Amniotic stem cell (primary cell): Measurements from ENCODE around the gene CX3CR1.
"Not testable (repeated sequence)": the region's sequence is repeated elsewhere in the genome, so short reads cannot be mapped to it uniquely, and the experiment has no call there.

Experiments used
- DNase-seq: peaks from one replicate; lab custom pipeline; 2025; lab: John Stamatoyannopoulos, UW

CX3CR1 gene

DNA sequence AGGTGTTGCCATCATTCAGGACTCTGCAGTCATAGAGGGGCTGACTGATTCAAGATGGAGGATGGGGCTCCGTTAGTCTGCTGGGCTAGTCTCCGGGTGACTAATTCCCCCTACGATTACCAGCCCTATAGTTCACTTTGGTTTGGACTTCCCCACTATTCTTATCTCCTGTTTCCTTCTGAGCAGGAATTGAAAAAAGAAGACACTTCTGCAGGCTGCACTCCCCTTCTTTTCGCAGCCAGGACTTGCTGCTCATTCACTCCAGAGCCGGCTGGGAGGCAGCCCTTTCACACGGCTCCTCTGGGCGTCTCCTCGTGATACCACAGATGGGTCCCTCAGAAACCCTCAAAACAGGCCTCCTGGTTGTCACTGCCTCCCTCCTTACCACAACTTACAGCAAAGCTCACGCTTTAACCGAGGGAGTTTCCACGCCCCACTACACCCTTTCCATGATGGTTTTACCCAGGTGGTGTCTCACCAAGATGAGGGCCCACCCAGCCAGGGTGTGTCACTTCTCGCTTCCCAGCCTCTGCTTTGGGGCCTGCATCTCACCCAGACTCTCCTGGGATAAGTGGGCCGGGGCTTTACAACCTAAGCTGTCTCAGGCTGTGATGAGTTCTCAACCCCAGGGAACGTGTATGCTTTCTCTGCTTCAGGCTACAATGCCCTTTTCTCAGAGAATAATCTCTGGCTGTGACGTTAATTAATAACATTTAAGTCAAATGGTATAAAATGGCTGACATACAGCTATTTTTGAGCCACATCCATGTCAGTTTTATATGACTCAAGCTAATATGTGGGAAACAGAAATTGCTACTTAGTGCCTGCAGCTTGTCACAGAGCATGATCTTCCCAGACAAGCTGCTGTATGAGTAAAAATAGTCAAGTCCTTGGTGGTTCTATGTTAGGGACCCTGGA, 11.9 kb downstream of the CX3CR1 start:
- DNase-seq: no peak

DNA sequence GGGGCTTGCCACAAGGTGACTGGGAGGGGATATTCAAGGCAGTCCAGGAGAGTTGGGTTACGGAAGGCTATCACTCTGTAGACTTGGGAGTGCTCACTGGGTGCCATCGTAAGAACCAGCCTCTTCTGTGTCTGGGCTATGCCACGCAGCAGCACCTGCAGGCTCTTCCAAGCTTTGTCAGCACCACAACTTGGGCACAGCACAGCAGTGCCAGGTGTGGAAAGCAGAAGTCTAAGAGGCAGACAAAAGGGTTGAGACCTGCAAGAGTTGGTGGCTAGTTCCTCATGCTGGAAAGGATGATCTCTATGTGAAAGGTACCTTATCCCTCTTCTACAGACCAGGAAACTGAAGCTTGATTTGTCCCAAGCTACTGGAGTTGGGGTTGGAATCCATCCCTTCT, 15.8 kb downstream of the CX3CR1 start:
- DNase-seq: no peak

DNA sequence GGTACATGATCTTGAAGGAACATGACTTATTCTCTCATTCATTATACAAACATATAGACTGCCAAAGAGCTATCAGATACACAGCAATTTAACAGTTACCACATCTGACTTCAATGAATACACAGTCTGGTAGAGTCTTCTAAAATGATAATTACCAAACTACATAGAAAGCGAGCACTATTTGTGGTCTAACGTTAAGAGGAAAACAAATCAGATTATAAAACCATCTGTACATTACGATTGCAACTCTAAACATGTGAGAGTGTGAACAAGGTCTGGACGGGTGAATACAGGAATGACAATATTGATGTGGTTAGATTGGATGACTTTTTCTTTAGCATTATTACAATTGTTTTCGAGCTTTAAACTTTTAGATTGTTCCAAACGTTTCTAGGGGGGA, 16.3 kb downstream of the CX3CR1 start:
- DNase-seq: no peak

DNA sequence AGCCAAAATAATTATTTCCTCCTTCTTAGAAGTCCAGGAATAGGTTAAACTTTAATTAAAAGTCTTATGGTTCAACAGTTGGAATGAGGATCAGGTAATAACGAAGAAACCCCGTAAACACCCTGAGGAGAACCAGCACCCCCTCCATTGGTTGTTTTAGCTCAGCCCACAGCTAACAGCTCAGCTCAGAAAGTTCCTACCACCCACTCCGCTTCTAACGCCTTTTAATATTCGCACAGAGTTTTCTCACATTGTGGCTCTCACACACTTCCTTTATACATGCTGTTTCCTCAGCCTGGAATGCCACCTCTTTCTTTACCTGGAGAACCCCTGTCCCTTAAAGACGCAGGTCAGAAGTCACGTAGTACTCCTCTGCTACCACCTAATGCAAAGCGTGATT, 17.0 kb downstream of the CX3CR1 start:
- no peak for DNase-seq

DNA sequence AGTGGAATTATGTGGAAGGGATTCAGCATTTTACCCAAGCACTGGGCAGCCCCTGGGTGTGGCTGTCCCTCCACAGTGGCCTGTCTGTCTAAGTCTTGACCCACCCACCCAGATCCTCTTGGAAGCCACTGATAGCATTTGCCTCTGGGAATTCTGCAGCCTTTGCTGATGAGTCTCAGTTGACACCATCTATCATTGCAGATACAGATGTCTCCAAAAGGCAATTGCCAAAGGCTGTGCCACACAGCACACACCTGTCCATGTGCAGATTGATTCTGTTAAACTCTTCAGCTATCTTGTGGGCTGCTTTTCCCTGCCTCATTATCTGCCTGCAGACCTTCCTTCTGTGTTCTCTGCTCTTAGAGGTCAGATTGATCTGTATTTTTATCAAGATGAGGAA, 18.1 kb downstream of the CX3CR1 start:
- DNase-seq: no peak

DNA sequence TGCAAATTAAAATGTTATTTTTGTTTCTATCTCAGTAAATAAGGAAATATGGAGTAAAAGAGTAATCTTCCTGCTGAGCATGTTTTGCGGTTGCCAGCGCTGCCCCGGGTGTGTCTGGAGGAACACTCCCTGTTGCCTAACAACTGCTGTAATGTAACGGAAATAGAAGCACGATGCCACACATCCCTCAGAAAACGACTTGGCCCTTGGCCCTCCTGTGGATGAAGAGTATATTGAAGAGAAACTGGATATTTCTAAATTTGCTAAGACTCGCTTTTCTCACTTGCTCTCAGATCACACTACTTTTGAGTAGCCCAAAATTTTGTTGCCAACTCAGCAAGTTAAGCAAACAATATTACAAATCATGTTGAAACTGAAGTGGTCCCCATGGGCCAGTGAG, 18.9 kb downstream of the CX3CR1 start:
- DNase-seq: peak; percentile 24

DNA sequence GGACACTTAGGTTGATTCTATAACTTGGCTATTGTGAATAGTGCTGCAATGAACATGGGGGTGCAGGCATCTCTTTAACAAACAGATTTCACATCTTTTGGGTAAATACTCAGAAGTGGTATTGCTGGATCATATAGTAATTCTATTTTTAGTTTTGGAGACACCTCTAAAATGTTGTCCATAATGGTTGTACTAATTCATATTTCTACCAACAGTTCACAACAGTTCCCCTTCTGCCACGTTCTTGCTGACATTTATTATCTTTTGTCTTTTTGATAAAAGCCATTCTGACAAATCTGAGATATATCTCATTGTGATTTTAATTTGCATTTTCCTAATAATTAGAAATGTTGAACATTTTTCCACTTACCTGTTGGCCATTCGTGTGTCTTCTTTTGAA, 19.5 kb downstream of the CX3CR1 start:
- no peak for DNase-seq

DNA sequence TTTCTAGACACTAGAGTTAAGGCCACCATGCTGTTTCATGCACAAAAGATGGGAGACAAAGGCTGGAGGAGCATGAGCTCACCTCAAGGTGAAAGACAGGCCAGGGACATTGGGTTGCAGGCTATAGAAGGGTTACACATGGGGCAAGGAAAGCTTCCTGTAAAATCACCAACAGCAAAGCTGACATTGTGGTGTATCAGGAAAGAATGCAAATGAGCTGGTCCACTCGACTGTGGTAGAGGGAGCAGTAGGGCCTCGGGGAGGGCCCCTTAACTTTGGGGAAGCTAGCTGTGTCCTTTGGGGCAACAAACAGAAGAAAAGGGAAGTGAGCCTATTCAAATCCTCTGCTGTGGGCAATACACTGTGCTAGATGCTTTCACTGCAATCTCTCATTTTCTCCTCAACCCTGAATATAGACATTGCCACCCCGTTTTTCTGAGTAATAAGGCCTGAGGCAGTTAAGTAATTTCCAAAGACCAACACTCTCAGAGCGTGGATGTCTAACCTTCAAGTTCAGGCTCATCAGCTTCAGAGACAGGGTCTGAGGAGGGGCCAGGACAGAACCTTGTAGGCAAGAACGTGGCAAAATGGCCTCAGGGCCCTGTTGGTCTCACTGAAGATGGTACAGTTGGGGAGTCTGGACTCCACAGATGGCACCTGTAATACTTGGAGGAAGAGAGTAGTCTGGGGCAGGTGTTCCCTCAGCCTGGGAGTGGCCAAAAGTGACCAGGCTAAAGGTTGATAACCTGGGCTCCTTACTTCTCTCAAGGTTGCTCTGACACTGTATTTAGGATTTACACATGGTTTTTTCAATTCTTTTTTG, 24.1 kb downstream of the CX3CR1 start:
- DNase-seq: no peak

DNA sequence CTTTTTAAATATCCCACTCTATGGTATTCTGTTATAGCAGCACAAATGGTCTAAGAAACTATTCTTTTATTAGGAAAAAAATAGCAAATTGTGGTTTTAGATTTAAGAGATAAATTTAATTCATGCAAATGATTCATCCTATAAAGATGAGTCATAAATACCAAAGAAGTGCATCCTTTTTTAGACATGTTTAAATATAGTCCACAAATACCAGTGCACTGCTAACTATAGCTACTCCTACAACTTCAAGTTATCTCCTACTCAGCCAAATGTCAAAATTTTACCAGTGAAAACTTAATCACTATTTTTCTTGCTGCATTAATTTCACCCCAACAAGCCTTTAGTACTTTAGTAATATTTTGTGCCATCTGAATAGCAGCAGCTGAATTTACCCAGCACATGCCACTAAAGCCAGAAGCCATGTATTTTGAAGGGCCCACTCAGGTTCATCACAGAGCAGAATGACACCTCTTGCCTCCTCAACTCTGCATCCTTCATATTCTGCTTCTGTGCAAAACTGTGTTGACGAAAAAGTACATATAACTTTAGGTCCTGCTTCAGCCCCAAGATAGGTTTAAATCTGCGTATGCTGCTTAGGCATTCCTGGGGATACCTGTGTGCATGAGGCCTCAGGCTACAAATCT, 24.9 kb downstream of the CX3CR1 start:
- no peak for DNase-seq

DNA sequence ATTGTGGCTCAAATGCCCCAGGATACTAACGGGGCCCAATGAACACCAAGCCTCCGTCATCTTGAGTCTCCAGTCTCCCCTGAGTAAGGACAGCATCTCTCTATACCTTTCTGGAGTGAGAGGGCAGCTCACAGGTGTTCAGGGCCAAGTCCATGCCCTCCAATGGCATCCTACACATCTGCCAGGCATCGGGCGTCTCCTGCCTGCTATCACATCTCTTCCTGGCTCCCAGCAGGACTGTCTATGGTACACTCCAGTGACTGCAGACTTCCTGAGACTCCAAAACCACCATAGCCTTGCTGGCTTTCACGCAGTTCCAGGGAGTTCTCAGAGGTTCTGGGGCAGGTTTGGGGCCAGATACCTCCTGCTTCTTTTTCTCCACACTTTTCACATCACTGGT, 28.3 kb downstream of the CX3CR1 start:
- no peak for DNase-seq

DNA sequence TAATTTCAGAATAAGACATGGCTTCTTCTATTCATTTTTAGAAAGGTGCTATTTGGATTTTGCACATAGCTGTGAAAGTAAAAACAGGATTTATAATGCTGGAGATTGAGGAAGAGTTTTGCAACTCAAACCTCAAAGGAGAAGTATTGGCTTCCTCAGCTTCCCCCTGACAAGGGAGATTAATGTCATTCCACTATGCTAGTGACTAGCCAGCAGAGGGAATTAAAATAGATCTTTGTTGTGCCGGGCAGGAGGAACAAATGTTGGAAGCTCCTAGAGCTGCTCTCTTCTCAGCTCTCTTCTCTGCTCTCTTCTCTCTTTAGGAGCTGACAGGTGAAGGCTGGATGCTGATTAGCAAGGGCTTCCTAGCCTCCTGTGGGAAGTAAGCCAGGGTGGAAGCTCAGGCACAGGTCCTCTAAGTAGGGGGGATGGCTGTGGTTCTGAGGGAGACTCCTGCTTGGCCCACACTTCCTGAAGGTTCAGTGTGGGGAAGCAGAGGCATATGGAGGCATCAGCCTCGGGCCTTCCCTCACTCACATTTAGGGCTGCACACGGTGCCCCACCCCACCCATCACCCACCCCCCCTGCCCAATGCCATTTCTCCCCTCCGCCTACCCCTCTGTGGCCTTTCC, 29.6 kb downstream of the CX3CR1 start:
- no peak for DNase-seq

DNA sequence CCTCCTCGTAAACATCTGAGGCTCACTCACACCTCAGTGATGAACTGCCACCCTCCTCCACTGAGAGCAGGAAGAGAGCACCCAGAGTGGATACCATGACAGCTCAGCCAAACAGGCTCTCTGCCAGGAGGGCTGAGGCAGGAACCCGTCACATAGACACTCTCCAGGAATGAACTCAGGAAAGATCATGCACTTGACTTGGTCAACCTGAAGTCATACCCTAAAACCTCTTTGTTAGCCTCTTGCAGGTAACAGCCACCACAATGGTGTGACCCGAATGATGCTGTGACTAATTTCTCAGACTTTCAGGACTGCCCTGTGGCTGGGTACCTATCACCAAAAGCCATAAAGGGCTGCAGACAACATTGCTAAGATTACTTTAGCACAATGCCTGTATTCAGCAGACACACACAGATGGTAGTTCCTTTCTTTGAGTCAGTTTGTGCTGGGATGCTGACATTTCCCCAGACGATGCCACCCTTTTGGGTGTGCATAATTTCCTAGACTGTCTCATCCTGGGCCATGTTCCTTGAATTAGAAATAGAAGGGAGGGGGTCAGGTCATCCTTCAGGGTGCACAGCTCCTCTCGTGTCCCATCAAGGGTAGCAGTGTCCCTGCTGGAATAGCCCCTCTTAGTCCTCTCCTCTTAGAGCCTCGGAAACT, 30.3 kb downstream of the CX3CR1 start:
- no peak for DNase-seq

DNA sequence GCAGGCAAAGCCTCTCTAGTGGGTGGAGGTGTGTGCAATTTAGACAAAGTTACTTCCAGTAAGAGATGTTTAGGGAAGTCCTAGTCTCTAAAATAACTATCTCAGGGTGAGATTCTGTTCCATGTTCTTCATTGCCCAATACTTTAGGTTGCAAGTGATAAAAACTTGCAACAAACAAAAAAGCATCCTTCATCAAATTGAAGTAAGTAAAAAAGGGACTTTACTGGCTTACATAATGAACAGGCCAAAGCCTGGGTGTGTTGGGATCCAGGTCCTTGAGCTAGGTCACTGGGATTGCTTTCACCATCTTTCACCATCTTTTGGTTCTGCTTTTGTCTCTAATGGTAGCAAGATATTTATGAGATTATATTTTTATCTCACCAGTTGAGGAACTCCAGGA, 38.3 kb downstream of the CX3CR1 start:
- DNase-seq: no peak

DNA sequence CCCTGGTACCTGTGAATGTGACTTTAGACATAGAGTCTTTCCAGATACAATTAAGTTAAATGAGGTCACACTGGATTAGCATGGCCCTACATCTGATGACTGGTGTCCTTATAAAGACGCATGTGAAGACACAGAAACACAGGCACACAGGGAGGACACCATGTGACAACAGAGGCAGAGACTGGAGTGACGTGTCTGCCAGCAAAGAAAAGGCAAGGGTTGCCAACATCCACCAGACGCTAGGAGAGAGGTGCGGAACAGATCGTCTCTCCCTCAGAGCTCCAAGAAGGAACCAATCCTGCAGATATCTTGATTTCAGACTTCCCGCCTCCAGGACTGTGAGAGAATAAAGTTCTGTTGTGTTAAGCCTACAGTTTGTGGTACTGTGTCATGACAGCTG, 42.8 kb downstream of the CX3CR1 start:
- DNase-seq: no peak

DNA sequence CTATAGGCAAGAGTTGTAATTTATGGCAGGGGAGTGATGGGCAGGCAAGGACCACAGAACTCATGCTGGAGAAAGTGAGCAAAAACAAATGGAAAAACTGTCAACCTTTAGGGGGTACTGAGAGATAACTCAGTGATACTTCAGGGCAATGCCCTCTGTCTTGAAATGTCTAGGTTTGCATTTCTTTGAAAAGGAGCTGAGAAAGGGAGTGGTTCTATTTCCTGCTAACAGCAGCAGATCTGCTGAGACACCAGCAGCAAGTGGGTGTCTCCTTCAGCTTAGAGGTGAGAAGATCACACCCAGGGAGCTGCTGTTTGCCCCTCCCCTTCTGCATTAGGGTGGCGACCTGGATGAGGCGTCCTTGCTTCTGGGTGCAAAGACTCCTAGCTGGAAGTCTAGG, 45.2 kb downstream of the CX3CR1 start:
- DNase-seq: no peak

DNA sequence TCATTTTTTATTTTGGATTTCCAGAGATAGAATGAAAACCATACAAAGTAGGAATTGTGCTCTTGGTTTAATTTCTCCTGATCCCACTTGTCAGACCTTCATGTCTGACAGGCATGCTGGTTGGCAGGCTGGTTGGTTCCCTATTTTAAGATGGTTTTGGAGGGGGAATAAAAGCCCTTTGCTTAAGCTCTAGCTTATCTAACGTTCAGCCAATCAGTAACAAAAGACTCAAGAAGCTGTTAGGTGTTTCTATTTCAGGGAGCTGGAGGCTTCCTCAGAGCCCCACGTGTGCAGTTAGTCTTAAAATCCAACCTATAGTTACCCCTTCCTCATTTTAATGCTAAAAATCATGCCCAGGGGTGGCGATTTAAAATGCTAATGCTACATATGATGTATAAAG, 47.0 kb downstream of the CX3CR1 start:
- DNase-seq: no peak

DNA sequence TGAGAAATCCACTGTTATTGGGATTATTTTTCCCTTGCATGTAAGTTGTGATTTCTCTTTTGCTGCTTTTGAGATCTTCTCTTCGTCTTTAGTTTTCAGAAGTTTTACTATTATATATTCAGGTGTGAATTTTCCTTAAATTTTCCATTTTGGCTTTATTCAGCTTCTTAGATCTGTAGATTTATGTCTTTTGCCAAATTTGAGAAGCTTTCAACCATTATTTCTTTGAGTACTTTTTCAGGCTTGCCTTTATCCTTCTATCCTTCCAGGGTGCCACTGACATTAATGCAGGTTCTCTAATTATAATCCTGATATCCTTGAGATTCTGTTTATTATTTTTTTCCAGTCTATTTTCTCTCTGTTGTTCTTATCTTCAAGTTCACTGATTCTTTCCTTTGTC, 49.4 kb downstream of the CX3CR1 start:
- DNase-seq: no peak

DNA sequence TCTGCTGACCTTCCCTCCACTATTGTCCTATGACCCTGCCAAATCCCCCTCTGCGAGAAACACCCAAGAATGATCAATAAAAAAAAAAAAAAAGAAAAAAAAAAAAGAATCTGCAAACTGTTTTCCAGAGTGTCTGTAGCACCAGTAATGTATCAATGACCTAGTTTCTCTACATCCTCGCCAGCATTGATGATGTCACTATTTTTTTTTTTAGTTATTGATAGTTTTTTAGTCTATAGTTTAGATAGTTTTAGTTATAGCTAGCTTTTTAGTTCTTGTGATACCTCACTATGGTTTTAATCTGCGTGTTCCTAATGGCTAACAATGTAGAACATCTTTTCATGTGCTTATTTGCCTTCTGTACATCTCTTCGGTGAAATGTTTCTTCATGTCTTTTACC, 51.3 kb downstream of the CX3CR1 start:
- DNase-seq: no peak

DNA sequence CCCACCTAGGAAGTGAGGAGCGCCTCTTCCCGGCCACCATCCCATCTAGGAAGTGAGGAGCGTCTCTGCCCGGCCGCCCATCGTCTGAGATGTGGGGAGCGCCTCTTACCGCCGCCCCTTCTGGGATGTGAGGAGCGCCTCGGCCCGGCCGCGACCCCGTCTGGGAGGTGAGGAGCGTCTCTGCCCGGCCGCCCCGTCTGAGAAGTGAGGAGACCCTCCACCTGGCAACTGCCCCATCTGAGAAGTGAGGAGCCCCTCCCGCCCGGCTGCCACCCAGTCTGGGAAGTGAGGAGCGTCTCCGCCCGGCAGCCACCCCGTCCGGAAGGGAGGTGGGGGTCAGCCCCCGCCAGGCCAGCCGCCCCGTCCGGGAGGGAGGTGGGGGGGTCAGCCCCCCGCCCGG, 52.2 kb downstream of the CX3CR1 start:
- not testable (repeated sequence) for DNase-seq

DNA sequence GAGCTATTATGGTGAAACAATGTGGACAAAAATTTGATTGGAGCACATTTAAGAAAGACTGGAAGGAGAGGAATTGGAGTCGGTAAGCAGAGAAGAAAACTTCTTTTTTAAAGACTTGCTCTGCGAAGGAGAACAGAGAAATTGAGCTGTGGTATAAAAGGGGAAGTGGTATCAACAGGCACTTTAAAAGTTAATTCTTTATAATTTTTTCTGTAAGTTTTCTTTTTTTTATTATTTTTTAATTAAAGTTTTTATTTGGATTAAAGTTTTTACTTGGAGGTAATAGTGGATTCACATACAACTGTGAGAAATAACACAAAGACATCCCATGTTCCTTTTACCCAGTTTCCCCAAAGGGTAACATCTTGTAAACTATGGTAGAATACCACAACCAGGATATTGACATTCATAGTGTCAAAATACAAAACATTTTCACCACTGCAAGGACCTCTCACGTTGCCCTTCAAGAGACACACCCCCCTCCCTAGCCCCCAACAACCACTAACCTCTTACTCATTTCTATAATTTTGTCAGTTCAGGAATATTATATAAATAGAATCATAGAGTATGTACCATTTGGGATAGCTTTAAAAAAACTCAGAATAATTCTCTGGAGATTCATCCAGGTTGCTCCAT, 53.6 kb downstream of the CX3CR1 start:
- DNase-seq: no peak

DNA sequence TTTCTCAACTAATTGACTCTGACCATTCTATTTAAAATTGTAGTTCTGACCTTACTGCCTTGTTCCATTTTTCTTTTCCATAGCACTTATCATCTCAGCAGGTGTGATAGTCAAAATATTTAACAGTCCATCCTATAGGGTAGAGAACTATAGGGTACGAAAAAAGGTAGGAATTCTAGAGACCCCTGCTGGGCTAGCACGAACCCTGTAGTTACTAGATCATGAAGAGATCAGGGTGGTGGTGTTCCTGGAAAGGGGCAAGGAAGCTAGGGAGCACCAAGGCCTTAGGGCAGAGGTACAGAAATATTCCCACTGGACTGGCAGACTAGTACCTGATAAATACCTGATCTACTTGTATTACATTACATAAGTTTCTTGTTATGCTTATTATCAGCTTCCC, 55.5 kb downstream of the CX3CR1 start:
- no peak for DNase-seq
